ENCODE results near the gene BUB3. TPM values are rescaled to one million over a fixed set of nuclear protein-coding genes. Genes with fewer than 3 reads are reported as not detected.
A peak's percentile ranks its signal among the peaks of the same experiment; 100 is the strongest.

BUB3 gene
- polyA plus RNA-seq, 6 donors from 2014 or later, result 135 to 244 (median 163) TPM

DNA sequence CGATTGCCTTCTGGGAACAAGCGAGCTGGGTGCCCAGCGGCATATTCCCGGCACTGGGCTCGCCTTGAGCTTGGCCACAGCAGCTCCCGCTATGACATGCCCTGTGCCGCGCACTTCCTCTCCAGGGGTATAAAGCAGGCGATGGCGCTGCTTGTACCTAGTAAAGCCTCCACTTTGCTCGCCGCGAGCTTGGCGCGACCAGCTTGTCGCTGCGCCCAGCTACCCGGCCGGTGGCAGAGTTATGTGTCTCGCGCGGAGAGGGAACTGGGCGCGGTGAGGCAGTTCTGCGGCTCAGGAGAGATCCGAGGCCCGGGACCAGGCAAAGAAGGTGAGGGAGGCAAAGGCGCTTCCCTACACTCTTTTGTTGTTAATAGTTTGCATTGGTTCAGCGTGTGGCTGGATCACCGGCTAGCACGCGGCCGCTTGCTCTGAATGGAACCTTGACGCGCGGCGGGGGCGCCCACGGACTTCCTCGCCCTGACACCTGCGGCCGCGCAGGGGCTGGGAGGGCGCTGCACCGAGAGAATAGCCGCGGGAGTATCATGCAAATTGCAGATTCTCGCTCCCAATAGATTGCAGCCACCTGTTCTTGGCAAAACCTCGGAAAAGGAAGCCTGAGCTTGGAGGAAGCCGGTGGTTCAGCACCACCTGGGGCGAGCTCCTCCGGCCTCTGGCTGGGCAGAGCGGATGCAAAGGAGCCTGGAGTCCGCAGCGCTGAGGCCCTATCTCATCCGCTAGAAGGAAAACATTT is 3.0 kb upstream of the BUB3 start:
- peak overlapping the region; percentile 59 to 85 (median 74) for H3K4me3 Mint-ChIP-seq
- peaks cover 37 to 56% (median 38%) of the 10 kb centered on the region in 3 donors for H3K4me1 Mint-ChIP-seq
- ATAC-seq (ENCODE audit: low read depth in 2 of 2), result no peak
- peaks cover 26 to 49% (median 41%) of the 10 kb centered on the region in 3 donors for H3K27me3 Mint-ChIP-seq
- peaks cover 2 to 11% of the 10 kb centered on the region in 2 donors for H3K36me3 Mint-ChIP-seq
- DNase-seq, result no peak
- peaks cover 0 to 12% (median 5%) of the 10 kb centered on the region in 7 donors for H3K9me3 Mint-ChIP-seq
- H3K27ac Mint-ChIP-seq, result peak overlapping the region in 3 of 6 donors; percentile 49 to 85 (median 69)

DNA sequence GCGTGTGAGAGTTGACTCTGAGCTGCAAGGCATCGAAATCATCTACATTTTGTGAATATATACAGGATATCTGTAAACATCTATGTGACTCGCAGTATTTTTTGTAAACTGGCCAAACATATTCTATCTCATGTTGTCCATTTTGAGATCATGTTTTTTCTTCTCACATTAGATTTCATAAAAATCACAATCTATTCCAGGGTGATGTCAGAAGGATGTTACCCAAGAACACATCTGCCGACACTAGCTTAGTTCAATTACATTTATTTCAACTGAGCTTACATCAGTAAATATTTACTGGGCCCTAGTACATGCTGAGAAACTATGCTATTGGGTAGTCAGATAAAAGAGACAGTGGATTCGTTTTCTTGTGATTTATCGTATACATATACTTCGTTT is 2.5 kb upstream of the BUB3 start:
- H3K4me1 Mint-ChIP-seq, result peaks cover 38 to 57% (median 43%) of the 10 kb centered on the region in 3 donors

DNA sequence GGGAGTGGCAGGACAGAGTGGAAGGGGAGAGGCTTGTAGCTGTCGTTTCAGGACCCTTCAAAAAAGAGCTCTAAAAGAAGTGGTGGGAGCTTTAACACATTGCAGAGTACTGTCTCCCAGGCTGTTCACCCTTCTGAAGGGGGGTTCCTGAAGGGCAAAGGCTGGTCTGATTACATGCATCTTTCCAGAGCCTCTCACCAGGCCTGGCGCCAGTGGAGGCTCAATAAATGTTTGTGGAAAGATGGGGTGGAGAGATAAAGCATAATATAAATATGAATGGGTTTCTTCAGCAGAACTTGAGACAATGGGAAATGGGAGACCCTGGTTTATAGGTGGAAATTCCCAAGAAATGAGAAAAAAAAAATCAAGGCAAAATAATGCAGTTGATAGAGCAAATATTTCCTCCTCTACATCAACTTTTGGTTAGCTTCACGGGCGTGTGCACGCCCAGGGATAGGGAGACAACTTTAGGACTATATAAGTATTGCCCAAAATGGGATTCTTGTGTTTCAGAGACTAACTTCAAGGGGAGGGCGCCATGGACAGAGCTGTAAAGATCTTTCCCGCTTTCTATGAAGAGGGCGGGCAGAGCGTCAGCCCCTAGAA is 613 bp upstream of the BUB3 start:
- Mint-ChIP-seq H3K9me3 (peaks cover 0 to 7% (median 3%) of the 10 kb centered on the region in 7 donors), H3K4me1 (peaks cover 45 to 68% (median 61%) of the 10 kb centered on the region in 3 donors), H3K36me3 (peaks cover 23 to 27% of the 10 kb centered on the region in 2 donors), H3K27me3 (peaks cover 15 to 37% (median 33%) of the 10 kb centered on the region in 3 donors), H3K27ac (peak overlapping the region in 5 of 6 donors; percentile 96 to 99 (median 97)), H3K4me3 (peak overlapping the region; percentile 91 to 100 (median 100))
- no peak for ATAC-seq (ENCODE audit: low read depth in 2 of 2)
- no peak for DNase-seq

More for the DNA sequence above, 2.5 kb upstream of the BUB3 start:
- Mint-ChIP-seq H3K27ac (peak overlapping the region in 3 of 6 donors; percentile 49 to 85 (median 69)), H3K9me3 (peaks cover 0 to 12% (median 5%) of the 10 kb centered on the region in 7 donors), H3K4me3 (peak overlapping the region in 7 of 8 donors; percentile 52 to 85 (median 68)), H3K36me3 (peaks cover 5 to 15% of the 10 kb centered on the region in 2 donors), H3K27me3 (peaks cover 24 to 46% (median 39%) of the 10 kb centered on the region in 3 donors)
- no peak for DNase-seq
- ATAC-seq (ENCODE audit: low read depth in 2 of 2), result no peak

- peak overlapping the region; percentile 91 to 100 (median 100) for H3K4me3 Mint-ChIP-seq
- H3K27ac Mint-ChIP-seq, result peak overlapping the region; percentile 67 to 99 (median 92)
- peaks cover 38 to 61% (median 53%) of the 10 kb centered on the region in 3 donors for H3K4me1 Mint-ChIP-seq
- ATAC-seq (ENCODE audit: low read depth in 2 of 2) (peak; percentile 25 to 29), DNase-seq (no peak)
- H3K27me3 Mint-ChIP-seq, result peaks cover 5 to 27% (median 24%) of the 10 kb centered on the region in 3 donors
- H3K9me3 Mint-ChIP-seq, result peaks cover 0 to 3% (median 0%) of the 10 kb centered on the region in 7 donors
- peaks cover 24 to 27% of the 10 kb centered on the region in 2 donors for H3K36me3 Mint-ChIP-seq
Observed at GRCh38 chr10:123154711-123155505, 706 bp downstream of the BUB3 start.

DNA sequence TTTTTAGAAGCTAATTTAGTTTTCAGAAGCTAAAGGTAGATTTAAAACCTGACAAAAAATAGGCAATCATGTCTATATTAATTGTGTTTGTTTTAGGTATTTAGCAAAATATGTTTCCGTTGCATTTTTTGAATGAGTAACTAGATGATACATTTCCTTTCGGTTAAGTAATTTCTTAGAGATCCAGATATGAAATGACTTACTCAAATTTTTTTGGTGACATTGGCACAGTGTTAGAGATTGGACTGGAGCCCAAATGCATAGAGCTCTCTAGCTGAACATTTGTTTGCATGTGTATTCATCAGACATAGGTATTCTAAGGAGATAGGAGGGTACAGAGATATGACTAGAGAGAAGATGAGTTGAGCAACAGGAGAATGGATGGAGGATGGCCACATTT is 1.9 kb downstream of the BUB3 start:
- H3K27me3 Mint-ChIP-seq, result peaks cover 5 to 19% (median 17%) of the 10 kb centered on the region in 3 donors
- H3K36me3 Mint-ChIP-seq, result peaks cover 24 to 27% of the 10 kb centered on the region in 2 donors
- no peak for DNase-seq
- peaks cover 38 to 58% (median 56%) of the 10 kb centered on the region in 3 donors for H3K4me1 Mint-ChIP-seq
- peak overlapping the region in 4 of 8 donors; percentile 17 to 100 (median 70) for H3K4me3 Mint-ChIP-seq
- no peak for ATAC-seq (ENCODE audit: low read depth in 2 of 2)
- no peak overlapping the region for H3K27ac Mint-ChIP-seq
- H3K9me3 Mint-ChIP-seq, result no peaks in the 10 kb centered on the region

GRCh38 chr10:123157210-123157609 is 3.0 kb downstream of the BUB3 start:
- no peaks in the 10 kb centered on the region for H3K9me3 Mint-ChIP-seq
- peaks cover 5 to 9% (median 7%) of the 10 kb centered on the region in 3 donors for H3K27me3 Mint-ChIP-seq
- peaks cover 38 to 51% (median 51%) of the 10 kb centered on the region in 3 donors for H3K4me1 Mint-ChIP-seq
- DNase-seq (no peak), ATAC-seq (ENCODE audit: low read depth in 2 of 2) (no peak)
- H3K27ac Mint-ChIP-seq, result peak overlapping the region in 2 of 6 donors; percentile 17 to 70
- peaks cover 27 to 32% of the 10 kb centered on the region in 2 donors for H3K36me3 Mint-ChIP-seq
- peak overlapping the region in 1 of 8 donors; percentile 91 for H3K4me3 Mint-ChIP-seq

DNA sequence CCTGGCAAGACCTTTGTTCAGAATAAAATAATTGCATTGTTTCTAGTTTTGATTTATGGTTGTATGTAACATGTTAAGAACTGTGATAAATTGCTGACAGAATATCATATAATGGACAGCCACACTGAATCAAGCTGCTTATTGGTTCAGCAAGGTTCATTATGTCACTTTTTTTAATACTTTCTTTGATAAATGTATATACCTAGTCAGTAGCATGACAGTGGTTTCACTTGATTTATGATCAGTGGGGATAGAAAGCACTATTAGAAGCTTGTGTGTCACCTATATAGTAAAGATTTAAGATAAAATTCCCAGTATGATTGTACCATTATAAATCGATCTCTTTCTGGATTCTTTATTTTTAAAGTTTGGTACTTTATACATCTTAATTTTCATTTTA is 4.5 kb downstream of the BUB3 start:
- H3K27ac Mint-ChIP-seq, result no peak overlapping the region
- ATAC-seq (ENCODE audit: low read depth in 2 of 2), result no peak
- H3K36me3 Mint-ChIP-seq, result peaks cover 27 to 32% of the 10 kb centered on the region in 2 donors
- H3K4me3 Mint-ChIP-seq, result peak overlapping the region in 1 of 8 donors; percentile 43
- H3K4me1 Mint-ChIP-seq, result peaks cover 34 to 46% (median 46%) of the 10 kb centered on the region in 3 donors
- no peaks in the 10 kb centered on the region for H3K27me3 Mint-ChIP-seq
- DNase-seq, result no peak
- no peaks in the 10 kb centered on the region for H3K9me3 Mint-ChIP-seq

DNA sequence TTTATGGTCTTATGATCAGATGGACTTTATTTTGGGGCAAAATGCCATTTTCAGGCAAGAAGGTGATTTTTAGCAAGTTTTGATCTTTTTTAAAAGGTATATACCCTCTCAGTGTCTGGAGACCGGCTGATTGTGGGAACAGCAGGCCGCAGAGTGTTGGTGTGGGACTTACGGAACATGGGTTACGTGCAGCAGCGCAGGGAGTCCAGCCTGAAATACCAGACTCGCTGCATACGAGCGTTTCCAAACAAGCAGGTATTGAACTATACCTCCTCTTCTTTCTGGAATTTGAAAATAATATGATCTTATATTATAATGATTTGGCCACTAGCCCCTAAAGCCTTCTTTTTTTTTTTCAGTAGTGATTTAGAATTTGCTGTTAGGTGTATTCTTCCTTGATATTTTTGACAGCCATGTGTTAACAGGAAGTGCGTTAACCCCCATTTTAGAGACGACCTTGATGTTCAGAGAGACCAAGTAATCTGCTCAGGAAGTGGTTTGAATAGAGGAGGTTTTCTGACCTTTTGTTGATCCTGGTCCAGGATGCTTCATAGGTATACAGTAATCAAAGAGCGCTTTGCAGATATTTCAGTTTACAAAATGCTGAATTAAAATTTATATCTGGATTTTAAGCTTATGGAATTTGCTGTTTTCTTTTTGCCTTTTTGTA is 6.2 kb downstream of the BUB3 start:
- Mint-ChIP-seq H3K27me3 (no peaks in the 10 kb centered on the region), H3K36me3 (peaks cover 20 to 36% of the 10 kb centered on the region in 2 donors), H3K4me3 (peak overlapping the region in 1 of 8 donors; percentile 5), H3K4me1 (peaks cover 20 to 38% (median 35%) of the 10 kb centered on the region in 3 donors), H3K9me3 (no peaks in the 10 kb centered on the region), H3K27ac (no peak overlapping the region)
- ATAC-seq (ENCODE audit: low read depth in 2 of 2) (no peak), DNase-seq (no peak)

- no peaks in the 10 kb centered on the region for H3K9me3 Mint-ChIP-seq
- H3K36me3 Mint-ChIP-seq, result peaks cover 8 to 21% of the 10 kb centered on the region in 2 donors
- H3K4me3 Mint-ChIP-seq, result no peak overlapping the region
- peaks cover 0 to 11% (median 7%) of the 10 kb centered on the region in 3 donors for H3K4me1 Mint-ChIP-seq
- DNase-seq (no peak), ATAC-seq (ENCODE audit: low read depth in 2 of 2) (no peak)
- no peaks in the 10 kb centered on the region for H3K27me3 Mint-ChIP-seq
- no peak overlapping the region for H3K27ac Mint-ChIP-seq
Observed at GRCh38 chr10:123164319-123164718, 10.1 kb downstream of the BUB3 start.

GRCh38 chr10:123165445-123166072 is 11.4 kb downstream of the BUB3 start:
- no peak overlapping the region for H3K27ac Mint-ChIP-seq
- H3K4me3 Mint-ChIP-seq, result no peak overlapping the region
- no peaks in the 10 kb centered on the region for H3K27me3 Mint-ChIP-seq
- DNase-seq, result no peak
- no peaks in the 10 kb centered on the region for H3K9me3 Mint-ChIP-seq
- H3K4me1 Mint-ChIP-seq, result peaks cover 0 to 3% (median 3%) of the 10 kb centered on the region in 3 donors
- peaks cover 8 to 21% of the 10 kb centered on the region in 2 donors for H3K36me3 Mint-ChIP-seq
- no peak for ATAC-seq (ENCODE audit: low read depth in 2 of 2)

DNA sequence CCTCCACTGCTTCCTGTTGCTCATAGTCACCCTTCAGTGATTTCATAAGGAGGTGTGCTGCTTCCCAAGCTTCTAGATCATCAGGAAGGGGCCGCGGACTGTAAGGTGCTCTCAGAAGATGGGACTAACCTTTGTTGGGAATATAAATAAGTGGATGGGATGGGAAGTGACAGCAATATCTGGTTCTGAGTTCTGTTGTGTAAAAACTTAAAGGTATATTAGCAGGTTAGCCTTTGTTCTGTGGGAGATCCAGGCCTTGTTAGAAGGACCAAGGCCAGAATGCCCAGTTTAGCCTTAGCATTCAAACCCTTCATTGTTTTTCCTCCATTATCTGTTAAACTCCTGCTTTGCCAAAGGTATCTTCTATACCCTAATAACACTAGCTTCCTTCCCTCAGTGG is 12.4 kb downstream of the BUB3 start:
- no peak for DNase-seq
- Mint-ChIP-seq H3K9me3 (no peaks in the 10 kb centered on the region), H3K27ac (peak overlapping the region in 2 of 6 donors; percentile 43 to 65), H3K36me3 (peaks cover 8 to 18% of the 10 kb centered on the region in 2 donors), H3K4me3 (no peak overlapping the region), H3K27me3 (no peaks in the 10 kb centered on the region), H3K4me1 (peaks cover 0 to 2% (median 0%) of the 10 kb centered on the region in 3 donors)
- ATAC-seq (ENCODE audit: low read depth in 2 of 2), result no peak

GRCh38 chr10:123170961-123171360 is 16.8 kb downstream of the BUB3 start:
- no peaks in the 10 kb centered on the region for H3K27me3 Mint-ChIP-seq
- H3K36me3 Mint-ChIP-seq, result peaks cover 8 to 28% of the 10 kb centered on the region in 2 donors
- no peak overlapping the region for H3K4me3 Mint-ChIP-seq
- peaks cover 0 to 1% (median 0%) of the 10 kb centered on the region in 7 donors for H3K9me3 Mint-ChIP-seq
- H3K27ac Mint-ChIP-seq, result no peak overlapping the region
- no peak for DNase-seq
- peaks cover 2 to 5% (median 4%) of the 10 kb centered on the region in 3 donors for H3K4me1 Mint-ChIP-seq
- ATAC-seq (ENCODE audit: low read depth in 2 of 2), result no peak

All from naive B cell (primary cell).